WI38 (cell line): Measurements from ENCODE around the gene CPE.

ENCODE experiments used
- H3K4me3 ChIP-seq: 2 replicates; pipeline ENCODE4 v1.5.1; 2011; ENCODE audit warnings: low read depth, mild to moderate bottlenecking, control low read depth, low read length
- CTCF ChIP-seq: IDR thresholded peaks from 2 replicates; pipeline ENCODE4 v1.5.1; 2012; ENCODE audit warnings: low read depth, mild to moderate bottlenecking, control low read depth, low read length

The CPE gene

GRCh38 chr4:165517216-165517615, 138.4 kb downstream of the CPE start:
- no peak for TF ChIP-seq CTCF

GRCh38 chr4:165518024-165518616, 139.3 kb downstream of the CPE start:
- no peak overlapping the region for H3K4me3 ChIP-seq
- no peak for TF ChIP-seq CTCF

More at GRCh38 chr4:165517216-165517615, 138.4 kb downstream of the CPE start:
- H3K4me3 ChIP-seq: no peak overlapping the region

GRCh38 chr4:165518686-165519085, 139.9 kb downstream of the CPE start:
- H3K4me3 ChIP-seq: no peak overlapping the region

GRCh38 chr4:165519591-165519990, 140.8 kb downstream of the CPE start:
- TF ChIP-seq CTCF: no peak

More at GRCh38 chr4:165518686-165519085, 139.9 kb downstream of the CPE start:
- TF ChIP-seq CTCF: no peak

GRCh38 chr4:165520086-165520485, 141.3 kb downstream of the CPE start:
- H3K4me3 ChIP-seq: no peak overlapping the region
- TF ChIP-seq CTCF: no peak

More at GRCh38 chr4:165519591-165519990, 140.8 kb downstream of the CPE start:
- no peak overlapping the region for H3K4me3 ChIP-seq

- TF ChIP-seq CTCF: no peak
- no peak overlapping the region for H3K4me3 ChIP-seq
These were observed 143.2 kb downstream of the CPE start for GRCh38 chr4:165522050-165522449.

- TF ChIP-seq CTCF: no peak
- H3K4me3 ChIP-seq: no peak overlapping the region
These were observed 145.9 kb downstream of the CPE start for GRCh38 chr4:165524532-165525190.
